Measurements from ENCODE around the gene MCF2L2. TPM values are rescaled to one million over a fixed set of nuclear protein-coding genes. Genes with fewer than 3 reads are reported as not detected.

MCF2L2 gene
- total and polyA plus RNA-seq, 2 donors from 2014 or later, result 0.32 to 1.7 TPM

GRCh38 chr3:183249006-183249718, 179.3 kb downstream of the MCF2L2 start:
- no peak overlapping the region for H3K4me3 ChIP-seq (ENCODE audit: low read length in 3 of 3)
- H3K36me3 ChIP-seq (ENCODE audit: control insufficient read depth in 2 of 3, insufficient read depth in 3 of 3, low read length in 3 of 3), result no peaks in the 10 kb centered on the region
- FAIRE-seq, result no peak
- intact Hi-C loops (cut with DNase I), result no loop called here
- H3K27ac ChIP-seq (ENCODE audit: low read depth in 2 of 2, low read length in 2 of 2), result no peak overlapping the region
- peaks cover 0 to 16% (median 8%) of the 10 kb centered on the region in 3 donors for H3K4me1 ChIP-seq (ENCODE audit: control insufficient read depth in 2 of 3, insufficient read depth in 2 of 3, low read depth in 1 of 3, low read length in 3 of 3)
- no peaks in the 10 kb centered on the region for H3K9me3 ChIP-seq (ENCODE audit: control insufficient read depth in 2 of 3, insufficient read depth in 1 of 3, low read length in 3 of 3)
- no peak for DNase-seq
- H3K27me3 ChIP-seq (ENCODE audit: control insufficient read depth, insufficient read depth, low read length), result no peaks in the 10 kb centered on the region
- TF ChIP-seq, protein P1, sequence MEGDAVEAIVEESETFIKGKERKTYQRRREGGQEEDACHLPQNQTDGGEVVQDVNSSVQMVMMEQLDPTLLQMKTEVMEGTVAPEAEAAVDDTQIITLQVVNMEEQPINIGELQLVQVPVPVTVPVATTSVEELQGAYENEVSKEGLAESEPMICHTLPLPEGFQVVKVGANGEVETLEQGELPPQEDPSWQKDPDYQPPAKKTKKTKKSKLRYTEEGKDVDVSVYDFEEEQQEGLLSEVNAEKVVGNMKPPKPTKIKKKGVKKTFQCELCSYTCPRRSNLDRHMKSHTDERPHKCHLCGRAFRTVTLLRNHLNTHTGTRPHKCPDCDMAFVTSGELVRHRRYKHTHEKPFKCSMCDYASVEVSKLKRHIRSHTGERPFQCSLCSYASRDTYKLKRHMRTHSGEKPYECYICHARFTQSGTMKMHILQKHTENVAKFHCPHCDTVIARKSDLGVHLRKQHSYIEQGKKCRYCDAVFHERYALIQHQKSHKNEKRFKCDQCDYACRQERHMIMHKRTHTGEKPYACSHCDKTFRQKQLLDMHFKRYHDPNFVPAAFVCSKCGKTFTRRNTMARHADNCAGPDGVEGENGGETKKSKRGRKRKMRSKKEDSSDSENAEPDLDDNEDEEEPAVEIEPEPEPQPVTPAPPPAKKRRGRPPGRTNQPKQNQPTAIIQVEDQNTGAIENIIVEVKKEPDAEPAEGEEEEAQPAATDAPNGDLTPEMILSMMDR (IDR thresholded peaks at IDR 0.05; ENCODE audit: borderline replicate concordance, extremely low read depth, insufficient read depth), result no peak
- H3K9ac ChIP-seq (ENCODE audit: low read length in 3 of 3), result no peak overlapping the region

DNA sequence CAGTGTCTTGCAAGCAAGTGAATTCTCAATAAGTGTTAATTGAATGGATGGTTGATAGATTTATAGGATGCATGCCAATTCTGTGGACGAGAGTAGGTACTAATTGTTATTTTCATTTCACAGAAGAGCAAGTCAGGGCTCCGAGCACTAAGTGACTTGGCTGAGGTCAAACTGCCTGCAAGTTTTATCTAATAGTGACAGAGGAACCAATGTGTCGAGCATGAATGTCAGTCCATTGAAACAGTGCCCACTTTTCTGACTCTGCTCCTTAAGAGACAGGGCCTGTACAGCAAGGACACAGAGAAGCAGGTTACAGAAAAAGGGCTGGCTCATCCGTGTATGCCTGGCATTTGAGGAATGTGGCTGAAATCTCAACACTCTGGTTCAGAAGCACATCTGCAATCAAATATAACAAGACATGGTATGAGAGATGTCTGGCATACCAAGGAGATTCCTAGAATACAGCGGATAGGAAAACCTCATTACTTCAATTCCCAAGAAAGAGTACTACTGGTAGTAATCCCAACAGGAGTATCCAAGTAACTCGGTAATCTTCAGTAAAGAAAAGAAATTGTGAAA, 181.3 kb downstream of the MCF2L2 start:
- H3K9me3 ChIP-seq (ENCODE audit: control insufficient read depth in 2 of 3, insufficient read depth in 1 of 3, low read length in 3 of 3), result peaks cover 0 to 7% (median 0%) of the 10 kb centered on the region in 3 donors
- H3K27ac ChIP-seq (ENCODE audit: low read depth in 2 of 2, low read length in 2 of 2), result no peak overlapping the region
- no peak for FAIRE-seq
- TF ChIP-seq, protein P1 (IDR thresholded peaks at IDR 0.05; ENCODE audit: borderline replicate concordance, extremely low read depth, insufficient read depth), result no peak
- H3K4me1 ChIP-seq (ENCODE audit: control insufficient read depth in 2 of 3, insufficient read depth in 2 of 3, low read depth in 1 of 3, low read length in 3 of 3), result peaks cover 0 to 16% (median 8%) of the 10 kb centered on the region in 3 donors
- no peak overlapping the region for H3K4me3 ChIP-seq (ENCODE audit: low read length in 3 of 3)
- H3K9ac ChIP-seq (ENCODE audit: low read length in 3 of 3), result no peak overlapping the region
- H3K27me3 ChIP-seq (ENCODE audit: control insufficient read depth, insufficient read depth, low read length), result no peaks in the 10 kb centered on the region
- DNase-seq, result peak in 1 of 5 donors; percentile 29
- H3K36me3 ChIP-seq (ENCODE audit: control insufficient read depth in 2 of 3, insufficient read depth in 3 of 3, low read length in 3 of 3), result no peaks in the 10 kb centered on the region
- intact Hi-C loops (cut with DNase I), result no loop called here

DNA sequence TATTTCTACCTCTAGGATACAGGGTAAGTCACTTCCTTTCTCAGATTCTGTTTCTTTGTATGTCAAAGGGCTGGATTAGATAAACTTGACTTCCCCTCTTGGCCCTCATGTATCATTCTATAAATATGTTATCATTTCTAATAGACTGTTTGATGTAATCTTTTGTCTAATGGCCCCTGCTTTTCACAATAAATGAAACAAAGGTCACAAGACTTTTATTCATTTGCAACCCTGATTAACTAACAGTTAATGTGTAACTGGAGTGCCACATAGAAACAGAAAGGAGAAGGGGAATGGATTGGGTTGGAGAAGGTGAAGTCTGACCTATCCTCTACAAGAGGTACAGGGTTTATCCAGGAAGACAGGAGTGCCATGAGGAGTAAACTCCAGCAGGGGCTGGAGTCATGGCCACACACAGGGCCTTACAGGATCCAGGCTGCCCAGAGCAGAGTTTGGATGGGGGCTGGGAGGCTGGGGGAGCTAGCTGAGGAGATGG, 183.4 kb downstream of the MCF2L2 start:
- TF ChIP-seq, protein P1 (IDR thresholded peaks at IDR 0.05; ENCODE audit: borderline replicate concordance, extremely low read depth, insufficient read depth), result no peak
- peak overlapping the region; percentile 68 to 81 for H3K27ac ChIP-seq (ENCODE audit: low read depth in 2 of 2, low read length in 2 of 2)
- DNase-seq (peak in 2 of 5 donors; percentile 32 to 46), FAIRE-seq (peak; percentile 83)
- intact Hi-C loops (cut with DNase I), result no loop called here
- H3K9me3 ChIP-seq (ENCODE audit: control insufficient read depth in 2 of 3, insufficient read depth in 1 of 3, low read length in 3 of 3), result peaks cover 0 to 9% (median 0%) of the 10 kb centered on the region in 3 donors
- peaks cover 0 to 16% (median 8%) of the 10 kb centered on the region in 3 donors for H3K4me1 ChIP-seq (ENCODE audit: control insufficient read depth in 2 of 3, insufficient read depth in 2 of 3, low read depth in 1 of 3, low read length in 3 of 3)
- H3K4me3 ChIP-seq (ENCODE audit: low read length in 3 of 3), result no peak overlapping the region
- no peaks in the 10 kb centered on the region for H3K36me3 ChIP-seq (ENCODE audit: control insufficient read depth in 2 of 3, insufficient read depth in 3 of 3, low read length in 3 of 3)
- H3K27me3 ChIP-seq (ENCODE audit: control insufficient read depth, insufficient read depth, low read length), result no peaks in the 10 kb centered on the region
- no peak overlapping the region for H3K9ac ChIP-seq (ENCODE audit: low read length in 3 of 3)

Data from kidney (tissue), 14 donors.